Activated T-helper 1 cell treated with Interleukin-2 at 50 U/mL for 16 hours (primary cell): ENCODE measurements around the gene RNF103.
"Not testable (repeated sequence)": the region's sequence is repeated elsewhere in the genome, so short reads cannot be mapped to it uniquely, and the experiment has no call there.

Source experiments
- DNase-seq: peaks from one replicate; pipeline ENCODE4 v3.0.0-alpha.2; 2020; ENCODE audit warnings: low read depth

Gene RNF103

DNA sequence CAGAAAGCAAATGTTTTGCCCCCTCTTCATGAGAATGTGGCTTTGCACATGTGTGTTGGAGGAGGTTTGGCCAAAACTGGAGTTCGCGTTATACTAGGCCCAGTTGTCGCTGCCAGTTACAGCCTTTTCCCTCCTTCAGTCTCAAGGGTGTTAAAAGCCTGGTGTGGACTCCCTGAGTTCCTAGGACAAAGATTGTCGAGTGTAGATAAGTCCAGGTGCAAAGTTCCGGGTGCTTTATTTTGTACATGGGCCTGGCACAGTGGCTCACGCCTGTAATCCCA, 542 bp upstream of the RNF103 start:
- no peak for DNase-seq

DNA sequence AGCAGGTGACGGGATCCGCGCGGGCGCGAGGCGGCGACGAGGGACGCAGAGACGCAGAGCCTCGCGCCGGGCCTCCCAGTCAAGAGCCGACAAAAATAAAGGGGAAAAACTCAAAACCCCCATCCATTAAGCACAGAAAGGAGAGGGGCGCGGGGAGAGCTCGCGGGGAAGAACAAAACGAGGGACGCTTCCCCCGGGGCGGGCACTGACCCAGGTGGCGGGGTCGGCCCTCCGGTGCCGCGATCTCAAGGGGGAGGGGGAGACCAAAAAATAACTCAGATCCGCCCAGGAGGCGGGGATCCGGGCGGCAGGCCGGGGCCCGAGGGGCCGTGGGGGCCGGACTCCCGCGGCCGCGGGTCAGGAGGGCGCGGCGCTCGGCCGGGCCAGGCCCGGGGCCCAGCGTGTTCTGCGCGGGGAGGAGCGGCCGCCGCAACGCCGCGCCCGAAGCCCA, 597 bp downstream of the RNF103 start:
- DNase-seq, result peak; percentile 13

DNA sequence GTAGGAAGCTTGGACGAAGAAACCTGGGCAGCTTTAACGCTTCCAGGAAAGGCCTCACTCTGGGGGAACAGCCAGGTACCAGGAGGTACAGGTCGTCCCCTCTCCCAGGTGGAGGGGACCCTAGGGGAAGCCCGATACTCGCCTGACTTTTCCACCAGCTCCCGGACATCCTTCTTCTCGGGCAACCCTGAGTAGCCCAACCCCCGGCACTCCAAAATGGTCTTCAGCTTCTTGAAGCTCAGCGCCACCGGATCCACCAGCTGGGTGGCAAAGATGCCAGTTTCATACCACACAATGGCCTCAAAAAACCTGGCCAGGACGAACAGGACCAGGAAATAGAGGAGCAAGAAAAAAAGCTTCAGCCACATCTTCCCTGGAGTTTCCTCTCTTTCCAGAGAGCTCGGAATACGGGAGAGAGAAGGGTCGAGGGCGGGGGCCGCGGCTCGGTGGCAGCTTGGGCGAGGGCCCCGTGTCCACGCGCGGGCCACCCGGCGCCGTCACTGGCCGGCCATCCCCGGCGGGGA, 1.1 kb downstream of the RNF103 start:
- DNase-seq, result no peak

DNA sequence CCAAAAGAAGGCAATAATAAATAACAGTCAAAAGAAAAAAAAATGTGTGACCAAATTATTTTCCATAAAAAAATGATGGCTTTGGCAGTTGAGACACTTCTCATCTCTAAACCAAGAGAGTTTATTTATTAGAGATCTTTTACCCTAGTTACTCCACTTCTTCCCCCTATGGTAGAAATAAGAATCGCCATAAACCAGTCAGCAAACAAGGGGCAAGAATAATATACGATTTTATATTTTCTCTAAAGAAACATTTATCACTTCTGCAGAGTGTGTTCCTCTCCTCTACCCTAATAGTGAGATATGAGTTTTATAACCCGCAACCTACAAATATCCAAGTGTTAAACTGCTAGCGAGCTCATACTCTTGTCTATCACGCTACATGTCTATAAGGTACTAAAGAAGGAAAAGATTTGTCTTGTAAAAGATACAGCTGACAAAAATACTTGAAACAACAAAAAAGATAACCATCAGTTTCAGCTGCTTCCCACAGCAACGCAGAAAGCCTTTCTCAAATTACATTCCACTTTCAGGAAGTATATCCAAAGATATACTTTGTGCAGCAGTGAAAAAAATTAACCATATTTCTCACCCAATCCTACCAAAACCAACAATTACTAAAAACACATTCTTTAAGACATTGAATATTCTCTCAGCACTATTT, 2.3 kb downstream of the RNF103 start:
- DNase-seq, result no peak

DNA sequence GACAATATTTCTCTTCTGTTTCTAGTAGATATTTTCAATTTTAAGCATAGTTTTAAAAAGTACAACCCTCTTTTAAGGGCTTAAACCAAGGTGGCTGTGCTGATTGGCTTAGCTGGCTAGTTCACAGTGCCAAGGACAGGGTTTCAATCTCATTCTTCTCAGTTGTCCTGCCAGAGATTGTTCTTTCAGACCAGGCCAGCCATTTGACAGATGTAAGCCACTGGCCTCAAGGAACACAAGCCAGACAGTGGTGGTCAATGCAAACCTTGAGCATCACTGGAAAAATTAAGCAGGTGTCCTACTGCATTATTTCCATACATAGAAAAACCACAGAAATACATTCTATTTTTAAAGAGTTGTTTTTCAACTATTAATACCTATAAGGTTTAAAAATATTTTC, 5.9 kb downstream of the RNF103 start:
- DNase-seq, result no peak

DNA sequence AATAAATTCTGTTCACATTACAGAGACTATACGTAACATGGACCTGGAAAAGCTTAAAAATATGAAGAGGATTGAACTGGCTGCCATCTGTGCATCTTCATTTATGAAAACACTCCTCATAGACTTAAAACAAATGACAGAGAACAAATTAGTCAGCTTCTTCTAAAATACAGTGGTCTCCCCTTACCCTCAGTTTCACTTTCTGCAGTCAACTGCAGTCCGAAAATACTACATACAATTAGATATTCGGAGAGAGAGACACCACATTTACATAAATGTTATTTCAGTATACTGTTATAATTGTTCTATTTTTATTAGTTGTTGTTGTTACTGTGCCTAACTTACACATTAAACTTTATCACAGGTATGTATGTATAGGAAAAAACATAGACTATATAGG, 6.5 kb downstream of the RNF103 start:
- no peak for DNase-seq

DNA sequence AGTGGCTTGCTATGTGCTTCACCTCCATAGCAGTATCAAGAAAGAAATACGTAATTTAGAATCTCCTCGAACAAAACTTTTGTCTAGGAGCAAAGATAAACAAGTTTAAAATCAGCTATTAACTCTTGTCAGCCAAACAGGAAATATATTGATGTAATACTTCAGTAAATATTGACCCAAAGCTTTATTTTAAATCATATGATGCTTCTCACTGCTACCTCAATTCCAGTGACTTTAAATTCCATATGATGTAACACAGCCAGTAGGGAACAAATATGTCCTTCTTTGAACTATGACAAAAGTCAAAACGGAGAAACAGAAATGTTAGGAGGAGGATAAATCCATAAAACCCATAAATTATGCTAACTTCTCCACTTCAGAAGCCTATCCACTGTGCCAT, 7.2 kb downstream of the RNF103 start:
- DNase-seq, result no peak

DNA sequence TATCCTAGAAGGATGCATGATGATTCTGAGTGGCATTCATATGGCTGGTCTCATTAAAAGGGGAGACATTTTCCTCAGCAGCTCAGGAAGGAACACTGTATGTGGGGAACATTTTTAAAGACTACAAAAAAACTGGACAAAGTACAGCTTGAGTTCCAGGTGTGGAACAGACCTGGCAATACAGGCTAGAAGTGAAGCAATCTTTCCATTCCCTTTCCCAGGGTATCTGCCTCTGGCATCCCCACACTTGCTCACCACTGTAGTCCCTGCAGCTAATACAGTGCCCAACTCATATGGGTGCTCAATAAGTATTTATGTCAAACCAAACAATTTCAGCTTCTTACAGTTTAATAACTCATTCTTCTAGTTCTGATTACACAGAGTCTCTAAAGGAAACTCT, 8.1 kb downstream of the RNF103 start:
- no peak for DNase-seq

DNA sequence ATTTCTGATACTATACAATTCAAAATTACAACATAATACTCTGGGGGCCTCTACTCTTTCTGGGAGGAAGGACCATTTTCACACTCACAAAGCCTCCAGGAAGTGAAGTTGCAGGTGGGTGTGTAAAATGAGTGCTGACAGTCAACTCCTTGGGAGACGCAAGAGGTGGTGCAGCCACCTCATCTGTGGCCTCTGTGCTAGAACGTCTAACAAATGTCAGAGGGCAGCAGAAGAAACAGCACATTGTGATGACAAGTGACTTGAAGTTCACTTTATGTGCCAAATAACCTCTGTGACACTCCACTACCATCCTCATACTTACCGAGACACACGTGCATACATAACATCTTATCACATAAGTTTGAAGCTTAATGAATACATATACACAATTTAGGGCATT, 10.2 kb downstream of the RNF103 start:
- DNase-seq, result no peak

DNA sequence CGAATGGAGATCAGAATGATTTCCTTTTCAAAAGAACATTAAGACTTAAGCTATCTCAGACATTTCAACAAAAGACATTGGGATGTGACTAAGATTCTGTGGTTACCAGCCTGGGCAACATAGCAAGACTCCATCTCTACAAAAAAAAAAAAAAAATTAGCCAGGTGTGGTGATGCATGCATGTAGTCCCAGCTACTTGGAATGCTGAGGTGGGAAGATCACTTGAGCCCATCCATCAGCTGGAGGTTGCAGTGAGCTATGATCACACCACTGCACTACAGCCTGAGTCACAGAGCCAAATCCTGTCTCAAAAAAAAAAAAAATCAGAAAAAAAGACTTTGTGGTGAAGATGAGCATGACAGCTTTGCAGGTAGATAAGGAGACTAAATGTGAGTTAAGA, 12.8 kb downstream of the RNF103 start:
- no peak for DNase-seq

DNA sequence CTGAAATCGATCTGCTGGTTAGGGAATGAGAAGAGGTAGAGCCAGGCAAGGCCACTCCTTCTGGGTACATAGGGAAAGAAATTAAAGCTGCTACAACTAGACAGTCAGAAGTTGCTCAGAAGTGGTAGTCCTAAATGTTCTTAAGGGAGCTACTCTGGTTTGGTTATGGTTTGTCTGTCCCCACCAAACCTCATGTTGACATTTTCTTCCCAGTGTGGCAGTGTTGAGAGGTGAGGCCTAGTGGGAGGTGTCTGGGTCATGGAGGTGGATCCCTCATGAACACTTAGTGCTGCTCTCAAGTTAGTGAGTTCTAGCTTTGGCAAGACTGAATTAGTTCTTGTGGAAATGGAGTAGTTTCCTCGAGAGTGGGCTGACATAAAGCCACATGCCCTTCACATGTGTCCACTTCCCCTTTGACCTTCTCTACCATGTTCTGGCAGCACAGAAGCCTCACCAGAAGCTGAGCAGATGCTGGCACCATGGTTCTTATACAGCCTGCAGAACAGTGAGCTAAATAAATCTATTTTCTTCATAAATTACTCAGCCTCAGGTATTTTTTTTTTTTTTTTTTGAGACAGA, 14.7 kb downstream of the RNF103 start:
- no peak for DNase-seq

DNA sequence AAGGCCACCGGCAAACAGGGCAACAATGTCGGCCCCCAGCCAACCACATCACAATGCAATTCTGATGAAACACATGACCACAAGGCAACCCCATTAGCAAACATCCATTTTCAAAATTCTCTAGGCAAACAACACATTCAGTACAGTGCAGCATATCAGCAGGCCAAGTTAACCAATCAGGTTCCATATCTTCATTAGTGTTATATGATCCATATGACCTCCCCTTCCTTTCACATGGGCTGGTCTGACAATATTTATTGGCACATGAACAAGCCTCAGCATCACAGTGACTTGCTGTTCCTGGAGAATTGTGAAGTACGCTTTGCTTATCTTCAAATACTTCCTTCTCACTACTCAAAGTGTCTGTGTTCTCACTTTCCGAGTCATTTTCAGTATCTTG, 19.8 kb downstream of the RNF103 start:
- no peak for DNase-seq

DNA sequence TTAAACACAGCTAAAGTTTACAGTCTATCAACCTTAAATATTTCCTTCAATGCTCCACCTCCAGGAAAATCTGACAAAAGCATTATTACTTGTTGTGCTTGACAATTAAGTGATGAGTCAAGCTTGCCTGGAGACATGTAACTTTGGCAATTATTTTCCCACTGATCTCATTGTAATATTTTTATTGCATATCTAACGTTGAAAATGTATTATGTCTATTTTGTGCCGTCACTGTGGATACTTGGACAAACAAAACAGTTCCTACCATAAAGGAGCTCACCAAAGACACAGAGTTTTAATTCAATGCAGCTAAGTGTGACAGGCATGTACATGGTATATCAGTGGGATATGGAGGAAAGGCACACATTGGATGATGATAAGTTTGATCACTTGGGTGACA, 24.7 kb downstream of the RNF103 start:
- no peak for DNase-seq

DNA sequence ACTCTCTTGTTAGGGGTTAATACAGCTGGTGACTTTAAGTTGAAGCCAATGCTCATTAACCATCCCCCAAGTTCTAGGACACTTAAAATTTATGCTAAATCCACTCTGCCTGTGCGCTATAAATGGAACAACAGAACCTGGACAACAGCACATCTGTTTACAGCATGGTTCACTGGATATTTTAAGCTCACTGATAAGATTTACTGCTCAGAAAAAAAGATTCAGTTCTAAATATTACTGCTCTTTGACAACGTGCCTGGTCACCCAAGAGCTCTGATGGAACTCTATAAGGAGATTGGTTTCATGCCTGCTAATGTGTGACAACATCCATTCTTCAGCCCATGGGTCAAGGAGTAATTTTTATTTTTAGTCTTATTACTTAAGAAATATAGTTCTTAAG, 27.5 kb downstream of the RNF103 start:
- no peak for DNase-seq

DNA sequence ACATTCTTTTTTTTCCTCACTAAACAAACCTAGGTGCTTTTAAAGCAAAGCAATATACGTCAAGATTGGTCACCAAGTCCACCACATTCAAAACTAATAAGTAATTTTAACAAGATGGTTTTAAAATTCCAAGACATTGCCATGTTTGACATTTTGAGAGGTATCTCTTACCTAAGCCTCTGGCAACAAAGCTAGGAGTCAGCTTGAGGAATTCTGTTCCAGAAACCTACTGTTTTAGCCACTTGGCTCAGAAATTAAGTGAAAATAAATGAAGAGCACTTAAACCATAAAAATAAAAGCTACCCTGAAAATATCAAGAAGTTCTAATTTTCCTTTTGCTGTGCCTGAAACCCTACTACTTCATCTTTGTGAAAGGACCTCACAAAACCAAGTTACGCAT, 30.4 kb downstream of the RNF103 start:
- DNase-seq, result no peak

DNA sequence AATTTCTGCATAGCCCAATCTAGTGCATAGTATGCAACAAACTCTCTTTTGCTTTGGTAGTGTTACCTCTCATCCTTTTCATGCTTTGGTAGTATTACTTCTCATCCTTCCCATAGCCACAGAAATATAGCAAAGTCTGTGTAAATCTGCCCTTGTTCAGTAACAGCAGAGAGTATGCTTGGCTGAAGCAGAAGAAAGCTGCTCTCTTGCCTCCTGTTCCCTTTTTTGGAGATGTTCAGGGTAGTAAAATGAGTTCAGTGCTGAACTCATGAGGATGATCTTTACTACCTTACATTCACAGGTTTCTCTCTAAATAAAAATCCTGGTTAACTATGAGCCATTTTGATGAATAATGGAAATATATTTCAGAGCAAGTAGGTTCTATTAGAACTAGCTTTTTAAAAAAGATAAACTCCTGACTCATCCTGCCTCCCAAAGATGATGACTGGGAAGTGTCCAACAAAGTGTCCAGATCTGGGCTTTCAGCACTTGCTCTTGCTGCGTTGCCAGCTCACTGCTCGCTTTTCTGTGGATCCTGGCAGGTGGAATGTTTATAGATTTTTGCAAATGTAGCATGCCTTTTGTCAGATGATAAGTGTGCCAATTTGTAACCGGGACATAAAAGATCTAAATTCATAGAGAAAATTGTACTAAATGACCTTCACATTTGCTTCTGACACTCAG, 31.0 kb downstream of the RNF103 start:
- DNase-seq, result no peak

DNA sequence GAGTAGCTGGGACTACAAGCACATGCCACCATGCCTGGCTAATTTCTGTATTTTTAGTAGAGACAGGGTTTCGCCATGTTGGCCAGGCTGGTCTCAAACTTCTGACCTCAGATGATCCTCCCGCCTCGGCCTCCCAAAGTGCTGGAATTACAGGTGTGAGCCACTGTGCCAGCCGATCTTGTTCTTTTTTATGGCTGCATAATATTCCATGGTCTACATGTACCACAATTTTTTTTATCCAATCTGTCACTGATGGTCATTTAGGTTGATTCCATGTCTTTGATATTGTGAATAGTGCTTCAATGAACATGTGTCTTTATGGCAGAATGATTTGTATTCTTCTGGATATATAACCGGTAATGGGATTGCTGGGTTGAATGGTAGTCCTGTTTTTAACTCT, 34.0 kb downstream of the RNF103 start:
- not testable (repeated sequence) for DNase-seq

DNA sequence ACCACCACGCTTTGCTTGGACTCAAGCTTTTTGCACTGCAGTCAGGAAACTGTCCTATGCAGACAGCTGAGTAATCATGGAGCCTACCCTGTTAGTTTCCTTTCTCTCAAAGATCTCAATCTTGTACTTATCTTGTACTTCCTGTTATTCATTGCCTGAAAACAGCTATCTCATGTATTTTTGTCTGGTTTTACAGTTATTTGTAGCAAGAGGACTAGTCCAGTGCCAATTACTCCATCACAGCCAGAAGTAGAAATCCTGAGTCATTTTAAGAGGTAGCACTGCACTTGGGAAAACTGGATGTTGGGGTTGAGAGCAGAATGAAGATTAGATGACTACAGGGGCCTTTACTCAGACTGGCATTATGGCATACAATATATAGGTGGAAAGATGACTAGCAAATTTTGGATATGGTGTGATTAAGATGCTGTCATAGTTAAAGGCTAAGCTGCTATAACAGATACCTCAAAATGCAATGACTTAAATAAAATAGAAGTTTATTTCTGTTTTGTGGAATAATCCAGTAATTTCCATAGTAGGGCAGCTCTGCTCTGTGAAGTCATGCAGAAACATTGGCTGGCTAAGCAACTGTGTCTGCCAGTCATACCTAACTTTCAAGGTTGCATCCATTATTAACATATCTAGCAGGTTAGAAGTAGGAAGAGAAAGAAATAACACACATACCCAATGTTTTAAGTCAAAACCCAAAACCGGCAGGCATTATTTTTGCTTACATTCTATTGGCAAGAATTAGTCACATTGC, 39.3 kb downstream of the RNF103 start:
- no peak for DNase-seq

DNA sequence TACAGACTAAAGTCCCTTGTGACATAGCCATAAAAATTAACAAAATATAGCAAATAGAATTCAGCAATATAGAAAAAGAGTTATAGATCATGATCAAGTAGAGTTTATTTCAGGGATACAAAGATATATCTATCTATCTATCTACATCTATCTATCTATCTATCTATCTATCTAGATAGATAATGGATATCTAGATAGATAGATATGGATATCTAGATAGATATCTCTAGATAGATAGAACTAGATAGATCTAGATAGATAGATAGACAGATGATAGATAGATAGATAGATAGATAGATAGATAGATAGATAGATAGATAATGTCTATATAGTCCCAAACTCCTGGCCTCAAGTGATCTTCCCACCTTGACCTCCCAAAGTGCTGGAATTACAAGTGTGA, 43.1 kb downstream of the RNF103 start:
- no peak for DNase-seq

DNA sequence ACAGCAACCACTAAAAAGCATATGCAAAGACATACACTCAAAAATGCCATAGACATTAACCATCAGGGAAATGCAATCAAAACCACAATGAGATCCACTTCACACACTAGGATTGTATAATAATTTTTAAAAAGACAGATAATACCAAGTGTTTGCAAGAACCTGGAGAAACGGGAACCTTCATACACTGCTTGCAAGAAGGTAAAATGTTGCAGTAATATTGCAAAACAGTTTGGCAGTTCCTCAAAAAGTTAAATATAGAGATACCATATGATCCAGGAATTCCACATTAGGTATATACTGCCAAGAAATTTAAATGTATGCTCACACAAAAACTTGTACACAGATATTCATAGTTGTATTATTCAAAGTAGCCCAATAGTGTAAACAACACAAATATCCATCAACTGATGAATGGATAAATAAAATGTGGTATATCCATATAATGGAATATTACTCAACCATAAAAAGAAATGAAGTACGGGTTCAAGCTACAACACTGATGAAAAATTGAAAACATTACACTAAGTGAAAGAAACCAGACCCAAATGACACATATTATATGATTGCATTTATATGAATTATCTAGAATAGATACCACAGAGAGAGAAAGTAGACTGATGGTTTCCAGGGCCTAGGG, 45.7 kb downstream of the RNF103 start:
- DNase-seq, result no peak

DNA sequence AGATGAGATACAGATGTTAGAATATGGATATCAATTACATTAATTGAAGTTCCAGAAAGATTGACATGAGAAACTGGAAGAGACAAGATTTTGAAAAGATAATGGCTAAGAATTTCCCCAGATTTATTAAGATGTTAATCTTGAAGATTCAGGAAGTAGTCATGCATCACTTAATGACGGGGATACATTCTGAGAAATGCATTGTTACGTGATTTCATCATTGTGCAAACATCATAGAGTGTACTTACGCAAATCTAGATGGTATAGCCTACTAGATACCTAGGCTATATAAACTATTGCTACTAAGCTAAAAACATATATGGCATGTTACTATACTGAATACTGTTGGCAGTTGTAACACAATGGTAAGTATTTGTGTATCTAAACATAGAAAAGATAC, 53.6 kb downstream of the RNF103 start:
- DNase-seq, result no peak

DNA sequence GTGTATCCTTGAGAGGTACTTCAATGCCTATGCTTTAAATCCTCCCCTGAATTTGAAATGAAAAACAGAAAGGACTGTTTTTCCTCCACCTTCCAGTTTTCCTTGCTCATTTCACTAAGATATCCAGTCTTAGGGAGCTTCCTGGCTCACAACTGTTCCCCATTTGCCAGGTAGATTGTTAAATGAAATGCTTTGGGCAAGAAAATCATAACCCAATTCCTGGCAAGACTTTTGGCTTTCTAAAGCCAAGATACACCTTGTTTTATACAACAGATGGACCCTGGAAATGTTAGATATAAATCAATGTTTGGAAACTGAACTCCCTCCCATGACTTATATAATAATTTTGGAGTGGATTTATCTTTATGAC, 56.9 kb downstream of the RNF103 start:
- no peak for DNase-seq
